Esophagus muscularis mucosa (tissue), 4 donors: ENCODE data around the gene SLC16A4.

Experiments used
- CTCF ChIP-seq, 3 experiments: fragments of 200-600 bp in 2 of 3; fragments of 450-650 bp in 1 of 3; sonication (generic) in 2 of 3; IDR thresholded peaks; one replicate each; pipeline ENCODE4 v1.5.1; 2017 to 2019; ENCODE audit warnings: antibody characterized with exemption in 3 of 3, mild to moderate bottlenecking in 2 of 3, moderate library complexity in 1 of 3
- EP300 ChIP-seq: sonication (generic); formaldehyde crosslinking; IDR thresholded peaks from one replicate; pipeline ENCODE4 v1.6.1; 2017; ENCODE audit warnings: antibody characterized with exemption
- POLR2A ChIP-seq: fragments of 450-650 bp; IDR thresholded peaks from one replicate; pipeline ENCODE4 v1.6.1; 2017; ENCODE audit warnings: antibody characterized with exemption, moderate library complexity, mild to moderate bottlenecking, low read depth

- TF ChIP-seq POLR2A (no peak), EP300 (no peak), CTCF (IDR thresholded peaks at IDR 0.05) (no peak)
These were observed 18.5 kb upstream of the SLC16A4 start for GRCh38 chr1:110409316-110409715.
